Non-pigmented ciliary epithelial cell (primary cell): ENCODE measurements around the gene IMMT.
"Not testable (repeated sequence)": the region's sequence is repeated elsewhere in the genome, so short reads cannot be mapped to it uniquely, and the experiment has no call there.

Experiments
- DNase-seq: peaks from one replicate; pipeline ENCODE4 v3.0.0-alpha.2; 2010; ENCODE audit warnings: low read depth

The IMMT gene

GRCh38 chr2:86226070-86226469 is 30.8 kb upstream of the IMMT start:
- no peak for DNase-seq

- no peak for DNase-seq
These were observed 30.3 kb upstream of the IMMT start for GRCh38 chr2:86225581-86225980.

GRCh38 chr2:86224645-86225355 is 29.5 kb upstream of the IMMT start:
- DNase-seq = no peak

- no peak for DNase-seq
These were observed 28.8 kb upstream of the IMMT start for GRCh38 chr2:86223927-86224560.

- DNase-seq = peak; percentile 30
These were observed 28.1 kb upstream of the IMMT start for GRCh38 chr2:86223140-86223926.

- no peak for DNase-seq
These were observed 25.9 kb upstream of the IMMT start for GRCh38 chr2:86221066-86221684.

- no peak for DNase-seq
These were observed 24.6 kb upstream of the IMMT start for GRCh38 chr2:86219896-86220295.

- no peak for DNase-seq
These were observed 22.9 kb upstream of the IMMT start for GRCh38 chr2:86218124-86218523.

- no peak for DNase-seq
These were observed 21.6 kb upstream of the IMMT start for GRCh38 chr2:86216575-86217555.

- DNase-seq = no peak
These were observed 19.2 kb upstream of the IMMT start for GRCh38 chr2:86214503-86214832.

- no peak for DNase-seq
These were observed 18.6 kb upstream of the IMMT start for GRCh38 chr2:86213699-86214502.

- no peak for DNase-seq
These were observed 17.8 kb upstream of the IMMT start for GRCh38 chr2:86213056-86213455.

- no peak for DNase-seq
These were observed 16.5 kb upstream of the IMMT start for GRCh38 chr2:86211796-86212188.

GRCh38 chr2:86211033-86211795 is 16.0 kb upstream of the IMMT start:
- DNase-seq = no peak

GRCh38 chr2:86204458-86204857 is 9.2 kb upstream of the IMMT start:
- DNase-seq = no peak

- no peak for DNase-seq
These were observed 8.4 kb upstream of the IMMT start for GRCh38 chr2:86203614-86204013.

- no peak for DNase-seq
These were observed 7.4 kb upstream of the IMMT start for GRCh38 chr2:86202702-86203101.

- DNase-seq = no peak
These were observed 7.1 kb upstream of the IMMT start for GRCh38 chr2:86202336-86202692.

- DNase-seq = no peak
These were observed 6.5 kb upstream of the IMMT start for GRCh38 chr2:86201671-86202335.

- not testable (repeated sequence) for DNase-seq
These were observed 5.3 kb upstream of the IMMT start for GRCh38 chr2:86200564-86200963.
